Measurements from ENCODE around the gene DISP2. TPM values are rescaled to one million over a fixed set of nuclear protein-coding genes. Genes with fewer than 3 reads are reported as not detected.

DISP2 gene
- 0.75 TPM for total RNA-seq
- polyA plus RNA-seq (ENCODE audit: insufficient read depth in 1 of 8, insufficient read length in 8 of 8, low replicate concordance in 1 of 8) = 1 to 10 TPM in 5 of 8 donors, under 1 TPM in 3; 0.20 to 4.3 (median 1.4) TPM
- long read RNA-seq, donor 1, full-length matches to known transcripts = 1 of 1 reads
- long read RNA-seq, donor 1, partial matches to known transcripts = 0 of 1 reads
- long read RNA-seq, donor 1, other reads (novel, unspliced or antisense) = 0 of 1 reads
- long read RNA-seq, donor 2 = 0 reads
- long read RNA-seq, donor 3 = 0 reads
- long read RNA-seq, donor 4, full-length matches to known transcripts = 1 of 1 reads
- long read RNA-seq, donor 4, partial matches to known transcripts = 0 of 1 reads
- long read RNA-seq, donor 4, other reads (novel, unspliced or antisense) = 0 of 1 reads
- long read RNA-seq, donor 5 = 0 reads
- long read RNA-seq, donor 6 = 0 reads
- long read RNA-seq, donor 7 = 0 reads
- long read RNA-seq, donor 8 = 0 reads
- long read RNA-seq, donor 9 = 0 reads
- long read RNA-seq, donor 10 = 0 reads
- long read RNA-seq, donor 11 = 0 reads

- peak within 1 kb of the TSS; percentile 45 for H3K4me3 ChIP-seq (ENCODE audit: low read length)
- peaks cover 26% of the 10 kb centered on the region for H3K4me1 ChIP-seq (ENCODE audit: control insufficient read depth, insufficient read depth, low read length)
- no peaks in the 10 kb centered on the region for H3K36me3 ChIP-seq (ENCODE audit: control insufficient read depth, insufficient read depth, low read length)
- H3K9me3 ChIP-seq (replicated peaks; ENCODE audit: control insufficient read depth, low read depth, low read length) = no peaks in the 10 kb centered on the region
- no peak within 1 kb of the TSS for H3K27ac ChIP-seq (ENCODE audit: low read length)
- DNase-seq = peak; percentile 91
- WGBS (ENCODE audit: insufficient coverage) = under 1% methylated on average over 77 of the region's 82 CpGs
- H3K27me3 ChIP-seq (ENCODE audit: control insufficient read depth, insufficient read depth, low read length) = peaks cover 25% of the 10 kb centered on the region
Measured at GRCh38 chr15:40357723-40358470, at the start of gene DISP2. TSS of gene DISP2 (plus strand) at chr15:40358219. CDS start at chr15:40358322, 103 bp downstream.

- H3K4me1 ChIP-seq (ENCODE audit: control insufficient read depth, insufficient read depth, low read length) = peaks cover 32% of the 10 kb centered on the region
- H3K27ac ChIP-seq (ENCODE audit: low read length) = no peak overlapping the region
Measured at GRCh38 chr15:40309344-40309862, 48.6 kb upstream of the DISP2 start.

GRCh38 chr15:40310001-40310959 is 47.7 kb upstream of the DISP2 start:
- peaks cover 27% of the 10 kb centered on the region for H3K27me3 ChIP-seq (ENCODE audit: control insufficient read depth, insufficient read depth, low read length)
- no peak overlapping the region for H3K27ac ChIP-seq (ENCODE audit: low read length)
- 14% methylated on average over 2 of the region's 4 CpGs for WGBS (ENCODE audit: insufficient coverage)
- no peak overlapping the region for H3K4me3 ChIP-seq (ENCODE audit: low read length)
- no peaks in the 10 kb centered on the region for H3K36me3 ChIP-seq (ENCODE audit: control insufficient read depth, insufficient read depth, low read length)
- peaks cover 32% of the 10 kb centered on the region for H3K4me1 ChIP-seq (ENCODE audit: control insufficient read depth, insufficient read depth, low read length)
- no peak for DNase-seq
- H3K9me3 ChIP-seq (replicated peaks; ENCODE audit: control insufficient read depth, low read depth, low read length) = no peaks in the 10 kb centered on the region

More at GRCh38 chr15:40309344-40309862, 48.6 kb upstream of the DISP2 start:
- H3K4me3 ChIP-seq (ENCODE audit: low read length) = no peak overlapping the region
- no peaks in the 10 kb centered on the region for H3K9me3 ChIP-seq (replicated peaks; ENCODE audit: control insufficient read depth, low read depth, low read length)
- 27% methylated on average over 8 of the region's 8 CpGs for WGBS (ENCODE audit: insufficient coverage)
- DNase-seq = no peak
- no peaks in the 10 kb centered on the region for H3K36me3 ChIP-seq (ENCODE audit: control insufficient read depth, insufficient read depth, low read length)
- H3K27me3 ChIP-seq (ENCODE audit: control insufficient read depth, insufficient read depth, low read length) = peaks cover 21% of the 10 kb centered on the region

GRCh38 chr15:40310993-40311392 is 47.0 kb upstream of the DISP2 start:
- DNase-seq = no peak
- Histone ChIP-seq H3K4me1 (ENCODE audit: control insufficient read depth, insufficient read depth, low read length) (peaks cover 32% of the 10 kb centered on the region), H3K36me3 (ENCODE audit: control insufficient read depth, insufficient read depth, low read length) (no peaks in the 10 kb centered on the region), H3K27me3 (ENCODE audit: control insufficient read depth, insufficient read depth, low read length) (peaks cover 31% of the 10 kb centered on the region), H3K4me3 (ENCODE audit: low read length) (no peak overlapping the region), H3K27ac (ENCODE audit: low read length) (no peak overlapping the region), H3K9me3 (replicated peaks; ENCODE audit: control insufficient read depth, low read depth, low read length) (no peaks in the 10 kb centered on the region)
- 63% methylated on average over 1 of the region's 3 CpGs for WGBS (ENCODE audit: insufficient coverage)

GRCh38 chr15:40312370-40313158 is 45.5 kb upstream of the DISP2 start:
- WGBS (ENCODE audit: insufficient coverage) = 87% methylated on average over 9 of the region's 10 CpGs
- no peaks in the 10 kb centered on the region for H3K36me3 ChIP-seq (ENCODE audit: control insufficient read depth, insufficient read depth, low read length)
- DNase-seq = no peak
- H3K27me3 ChIP-seq (ENCODE audit: control insufficient read depth, insufficient read depth, low read length) = peaks cover 34% of the 10 kb centered on the region
- H3K9me3 ChIP-seq (replicated peaks; ENCODE audit: control insufficient read depth, low read depth, low read length) = no peaks in the 10 kb centered on the region
- H3K4me3 ChIP-seq (ENCODE audit: low read length) = no peak overlapping the region
- H3K4me1 ChIP-seq (ENCODE audit: control insufficient read depth, insufficient read depth, low read length) = peaks cover 23% of the 10 kb centered on the region
- no peak overlapping the region for H3K27ac ChIP-seq (ENCODE audit: low read length)

- Histone ChIP-seq H3K36me3 (ENCODE audit: control insufficient read depth, insufficient read depth, low read length) (no peaks in the 10 kb centered on the region), H3K4me1 (ENCODE audit: control insufficient read depth, insufficient read depth, low read length) (peaks cover 13% of the 10 kb centered on the region), H3K27me3 (ENCODE audit: control insufficient read depth, insufficient read depth, low read length) (peaks cover 36% of the 10 kb centered on the region), H3K4me3 (ENCODE audit: low read length) (no peak overlapping the region), H3K27ac (ENCODE audit: low read length) (no peak overlapping the region), H3K9me3 (replicated peaks; ENCODE audit: control insufficient read depth, low read depth, low read length) (no peaks in the 10 kb centered on the region)
- DNase-seq = peak; percentile 68
- WGBS (ENCODE audit: insufficient coverage) = 7% methylated on average over 3 of the region's 10 CpGs
Measured at GRCh38 chr15:40313531-40314398, 44.3 kb upstream of the DISP2 start.

GRCh38 chr15:40314723-40315276 is 43.2 kb upstream of the DISP2 start:
- Histone ChIP-seq H3K9me3 (replicated peaks; ENCODE audit: control insufficient read depth, low read depth, low read length) (no peaks in the 10 kb centered on the region), H3K4me1 (ENCODE audit: control insufficient read depth, insufficient read depth, low read length) (peaks cover 4% of the 10 kb centered on the region), H3K4me3 (ENCODE audit: low read length) (no peak overlapping the region), H3K27ac (ENCODE audit: low read length) (no peak overlapping the region), H3K27me3 (ENCODE audit: control insufficient read depth, insufficient read depth, low read length) (peaks cover 37% of the 10 kb centered on the region), H3K36me3 (ENCODE audit: control insufficient read depth, insufficient read depth, low read length) (no peaks in the 10 kb centered on the region)
- DNase-seq = no peak
- 69% methylated on average over 2 of the region's 4 CpGs for WGBS (ENCODE audit: insufficient coverage)

- H3K4me3 ChIP-seq (ENCODE audit: low read length) = no peak overlapping the region
- H3K9me3 ChIP-seq (replicated peaks; ENCODE audit: control insufficient read depth, low read depth, low read length) = no peaks in the 10 kb centered on the region
- H3K36me3 ChIP-seq (ENCODE audit: control insufficient read depth, insufficient read depth, low read length) = no peaks in the 10 kb centered on the region
- WGBS (ENCODE audit: insufficient coverage) = 75% methylated on average over 1 of the region's 3 CpGs
- H3K27ac ChIP-seq (ENCODE audit: low read length) = no peak overlapping the region
- peaks cover 30% of the 10 kb centered on the region for H3K27me3 ChIP-seq (ENCODE audit: control insufficient read depth, insufficient read depth, low read length)
- no peak for DNase-seq
- peaks cover 4% of the 10 kb centered on the region for H3K4me1 ChIP-seq (ENCODE audit: control insufficient read depth, insufficient read depth, low read length)
Measured at GRCh38 chr15:40316931-40317330, 41.1 kb upstream of the DISP2 start.
